GM23338 (cell line): ENCODE measurements around the gene EIF4A2. TPM values are rescaled to one million over a fixed set of nuclear protein-coding genes. Genes with fewer than 3 reads are reported as not detected.

ENCODE experiments used
- ATAC-seq: fragments of 200-7000 bp; cut with Tn5 transposase; 3 replicates; pipeline ENCODE4 v1.9.1; 2020
- DNase-seq: peaks from one replicate; pipeline ENCODE4 v3.0.0-alpha.2; 2015; ENCODE audit warnings: low spot score
- H2AFZ ChIP-seq: fragments of 200-600 bp; sonication (generic); 2 replicates; pipeline ENCODE4 v1.8.0; 2016; ENCODE audit warnings: antibody characterized with exemption, mild to moderate bottlenecking, moderate library complexity
- H3F3A ChIP-seq: fragments of 200-600 bp; sonication (generic); replicated peaks from 2 replicates; pipeline ENCODE4 v1.8.0; 2017; ENCODE audit warnings: antibody characterized with exemption, mixed run types, low read depth
- H3K27ac ChIP-seq: fragments of 200-600 bp; sonication (generic); 2 replicates; pipeline ENCODE4 v1.6.1; 2016; ENCODE audit warnings: low read depth
- H3K27me3 ChIP-seq: fragments of 200-600 bp; sonication (generic); 2 replicates; pipeline ENCODE4 v1.8.0; 2016; ENCODE audit warnings: mild to moderate bottlenecking, mixed run types, moderate library complexity; ENCODE audit not compliant: insufficient read depth
- H3K36me3 ChIP-seq: fragments of 200-600 bp; sonication (generic); 2 replicates; pipeline ENCODE4 v1.8.0; 2016; ENCODE audit warnings: mild to moderate bottlenecking; ENCODE audit not compliant: insufficient read depth
- H3K4me1 ChIP-seq: fragments of 200-600 bp; sonication (generic); 2 replicates; pipeline ENCODE4 v1.8.0; 2016; ENCODE audit warnings: mild to moderate bottlenecking, moderate library complexity; ENCODE audit not compliant: insufficient read depth
- H3K4me2 ChIP-seq: fragments of 200-600 bp; sonication (generic); 2 replicates; pipeline ENCODE4 v1.7.1; 2017; ENCODE audit warnings: mixed run types
- H3K4me3 ChIP-seq: fragments of 200-600 bp; sonication (generic); 2 replicates; pipeline ENCODE4 v1.6.1; 2016; ENCODE audit warnings: mixed run types
- H3K79me2 ChIP-seq: fragments of 200-600 bp; sonication (generic); replicated peaks from 2 replicates; pipeline ENCODE4 v1.8.0; 2017; ENCODE audit warnings: mild to moderate bottlenecking; ENCODE audit not compliant: insufficient read depth
- H3K9me2 ChIP-seq: fragments of 200-600 bp; sonication (generic); 2 replicates; pipeline ENCODE4 v1.8.0; 2017; ENCODE audit not compliant: insufficient read depth
- H4K20me1 ChIP-seq: fragments of 200-600 bp; sonication (generic); replicated peaks from 2 replicates; pipeline ENCODE4 v1.8.0; 2017; ENCODE audit warnings: mild to moderate bottlenecking; ENCODE audit not compliant: insufficient read depth
- H3K27ac Mint-ChIP-seq: 2 replicates; pipeline ENCODE4 v1.8.0; 2020; ENCODE audit warnings: inconsistent platforms, mild to moderate bottlenecking, moderate library complexity, mixed read lengths
- H3K27me3 Mint-ChIP-seq: 3 replicates; pipeline ENCODE4 v1.8.0; 2022; ENCODE audit warnings: low read depth, mild to moderate bottlenecking, moderate library complexity, mixed read lengths, inconsistent platforms; ENCODE audit not compliant: insufficient read depth, poor library complexity
- H3K36me3 Mint-ChIP-seq: 3 replicates; pipeline ENCODE4 v1.8.0; 2021; ENCODE audit warnings: low read depth, mild to moderate bottlenecking, inconsistent platforms, moderate library complexity, mixed read lengths
- H3K4me1 Mint-ChIP-seq: 3 replicates; pipeline ENCODE4 v1.8.0; 2020; ENCODE audit warnings: mild to moderate bottlenecking, inconsistent platforms, mixed read lengths
- H3K4me3 Mint-ChIP-seq: 3 replicates; pipeline ENCODE4 v1.8.0; 2021; ENCODE audit warnings: moderate library complexity, mild to moderate bottlenecking, inconsistent platforms, mixed read lengths
- H3K9me3 Mint-ChIP-seq: 3 replicates; pipeline ENCODE4 v1.8.0; 2020; ENCODE audit warnings: moderate library complexity, mild to moderate bottlenecking, inconsistent platforms, mixed read lengths
- EZH2 ChIP-seq: fragments of 200-600 bp; sonication (generic); IDR thresholded peaks from one replicate; pipeline ENCODE4 v1.8.0; 2017; ENCODE audit warnings: antibody characterized with exemption, mild to moderate bottlenecking, low read depth; ENCODE audit not compliant: unreplicated experiment
- POLR2AphosphoS5 ChIP-seq: IDR thresholded peaks from 2 replicates; pipeline ENCODE4 v1.6.1; 2016; ENCODE audit warnings: antibody characterized with exemption, low read depth
- ZNF114 ChIP-seq: fragments of 250-450 bp; sonication (Bioruptor Pico); IDR thresholded peaks from 2 replicates; pipeline ENCODE4 v1.5.0; 2020; ENCODE audit warnings: mild to moderate bottlenecking, moderate library complexity
- polyA plus RNA-seq: library from polyadenylated mRNA; unstranded; fragments of >200 nt; fragmentation: Nextera tagmentation; extraction: Ambion mirVana; gene quantifications from 2 replicates; pipeline ENCODE4 v1.2.1, GENCODE V29; 2016
- total RNA-seq: library from RNA; depleted of rRNA; stranded (reverse); fragments of >200 nt; shearing (Covaris generic); gene quantifications from 2 replicates; pipeline ENCODE4 v1.2.3, GENCODE V29; 2014
- TF ChIP-seq, protein P1 (sequence below), 2 experiments: fragments of 200-600 bp in 1 of 2; sonication (generic) in 1 of 2; conservative IDR thresholded peaks; 2 replicates each; pipeline versions ENCODE4 v1.5.1 to v1.6.1; 2016 to 2017; ENCODE audit warnings: antibody characterized with exemption in 2 of 2, low read depth in 2 of 2, mild to moderate bottlenecking in 2 of 2, moderate library complexity in 1 of 2
- TF ChIP-seq, protein P2 (sequence below): IDR thresholded peaks from one replicate; pipeline ENCODE4 v1.6.1; 2018; ENCODE audit warnings: antibody characterized with exemption; ENCODE audit not compliant: unreplicated experiment

The EIF4A2 gene
- total and polyA plus RNA-seq, 2 experiments from 2014 or later = 386 to 666 TPM

DNA sequence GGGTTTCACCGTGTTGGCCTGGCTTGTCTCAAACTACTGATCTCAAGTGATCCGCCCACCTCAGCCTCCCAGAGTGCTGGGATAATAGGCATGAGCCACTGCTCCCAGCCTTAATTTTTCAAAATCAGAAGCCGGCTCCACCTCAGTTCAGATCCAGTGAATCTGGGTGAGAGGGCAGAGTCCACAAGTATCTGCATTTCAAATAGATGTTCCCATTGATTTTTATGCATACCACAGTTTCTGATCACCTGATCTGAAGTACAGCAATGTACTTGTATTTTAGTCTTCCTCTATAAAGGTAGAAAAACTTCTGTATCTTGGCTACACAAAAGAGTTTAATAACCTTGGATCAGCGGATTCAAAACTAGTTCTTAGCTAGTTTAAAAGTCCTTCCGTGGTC lies 4.2 kb upstream of the EIF4A2 start (continued):
- TF ChIP-seq, protein P1, sequence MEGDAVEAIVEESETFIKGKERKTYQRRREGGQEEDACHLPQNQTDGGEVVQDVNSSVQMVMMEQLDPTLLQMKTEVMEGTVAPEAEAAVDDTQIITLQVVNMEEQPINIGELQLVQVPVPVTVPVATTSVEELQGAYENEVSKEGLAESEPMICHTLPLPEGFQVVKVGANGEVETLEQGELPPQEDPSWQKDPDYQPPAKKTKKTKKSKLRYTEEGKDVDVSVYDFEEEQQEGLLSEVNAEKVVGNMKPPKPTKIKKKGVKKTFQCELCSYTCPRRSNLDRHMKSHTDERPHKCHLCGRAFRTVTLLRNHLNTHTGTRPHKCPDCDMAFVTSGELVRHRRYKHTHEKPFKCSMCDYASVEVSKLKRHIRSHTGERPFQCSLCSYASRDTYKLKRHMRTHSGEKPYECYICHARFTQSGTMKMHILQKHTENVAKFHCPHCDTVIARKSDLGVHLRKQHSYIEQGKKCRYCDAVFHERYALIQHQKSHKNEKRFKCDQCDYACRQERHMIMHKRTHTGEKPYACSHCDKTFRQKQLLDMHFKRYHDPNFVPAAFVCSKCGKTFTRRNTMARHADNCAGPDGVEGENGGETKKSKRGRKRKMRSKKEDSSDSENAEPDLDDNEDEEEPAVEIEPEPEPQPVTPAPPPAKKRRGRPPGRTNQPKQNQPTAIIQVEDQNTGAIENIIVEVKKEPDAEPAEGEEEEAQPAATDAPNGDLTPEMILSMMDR (conservative IDR thresholded peaks at IDR 0.05; ENCODE audit: low read depth in 2 of 2) = no peak
- TF ChIP-seq, protein P2, sequence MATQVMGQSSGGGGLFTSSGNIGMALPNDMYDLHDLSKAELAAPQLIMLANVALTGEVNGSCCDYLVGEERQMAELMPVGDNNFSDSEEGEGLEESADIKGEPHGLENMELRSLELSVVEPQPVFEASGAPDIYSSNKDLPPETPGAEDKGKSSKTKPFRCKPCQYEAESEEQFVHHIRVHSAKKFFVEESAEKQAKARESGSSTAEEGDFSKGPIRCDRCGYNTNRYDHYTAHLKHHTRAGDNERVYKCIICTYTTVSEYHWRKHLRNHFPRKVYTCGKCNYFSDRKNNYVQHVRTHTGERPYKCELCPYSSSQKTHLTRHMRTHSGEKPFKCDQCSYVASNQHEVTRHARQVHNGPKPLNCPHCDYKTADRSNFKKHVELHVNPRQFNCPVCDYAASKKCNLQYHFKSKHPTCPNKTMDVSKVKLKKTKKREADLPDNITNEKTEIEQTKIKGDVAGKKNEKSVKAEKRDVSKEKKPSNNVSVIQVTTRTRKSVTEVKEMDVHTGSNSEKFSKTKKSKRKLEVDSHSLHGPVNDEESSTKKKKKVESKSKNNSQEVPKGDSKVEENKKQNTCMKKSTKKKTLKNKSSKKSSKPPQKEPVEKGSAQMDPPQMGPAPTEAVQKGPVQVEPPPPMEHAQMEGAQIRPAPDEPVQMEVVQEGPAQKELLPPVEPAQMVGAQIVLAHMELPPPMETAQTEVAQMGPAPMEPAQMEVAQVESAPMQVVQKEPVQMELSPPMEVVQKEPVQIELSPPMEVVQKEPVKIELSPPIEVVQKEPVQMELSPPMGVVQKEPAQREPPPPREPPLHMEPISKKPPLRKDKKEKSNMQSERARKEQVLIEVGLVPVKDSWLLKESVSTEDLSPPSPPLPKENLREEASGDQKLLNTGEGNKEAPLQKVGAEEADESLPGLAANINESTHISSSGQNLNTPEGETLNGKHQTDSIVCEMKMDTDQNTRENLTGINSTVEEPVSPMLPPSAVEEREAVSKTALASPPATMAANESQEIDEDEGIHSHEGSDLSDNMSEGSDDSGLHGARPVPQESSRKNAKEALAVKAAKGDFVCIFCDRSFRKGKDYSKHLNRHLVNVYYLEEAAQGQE = no peak
- TF ChIP-seq EZH2 = no peak

DNA sequence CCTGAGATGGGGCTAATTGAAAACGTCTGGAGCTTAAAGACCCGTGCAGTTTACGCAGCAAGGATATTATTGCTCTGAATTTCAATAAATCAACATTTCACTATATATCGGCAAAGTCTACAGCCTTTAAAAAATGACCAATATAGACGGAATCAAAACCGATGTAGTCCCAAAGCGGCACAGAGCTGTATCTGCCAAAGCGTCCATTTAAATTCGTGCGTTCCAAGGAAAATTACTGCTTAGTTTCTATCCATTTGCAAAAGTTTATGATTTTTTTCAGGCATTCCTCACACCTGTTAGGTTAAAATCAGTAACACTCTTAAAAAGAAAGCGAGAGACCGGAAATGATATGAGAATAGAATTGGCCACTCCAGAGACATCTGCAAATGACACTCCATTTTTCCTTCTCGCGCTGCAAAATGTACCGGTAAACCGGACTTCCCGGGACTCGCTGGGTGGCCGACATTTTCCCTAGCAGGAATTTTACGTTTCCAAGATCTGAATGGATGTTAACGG lies 777 bp upstream of the EIF4A2 start:
- H2AFZ ChIP-seq = no peak overlapping the region
- no peaks in the 10 kb centered on the region for H3K27me3 ChIP-seq
- H3F3A ChIP-seq = peaks cover 42% of the 10 kb centered on the region
- H3K79me2 ChIP-seq = peaks cover 42% of the 10 kb centered on the region
- H3K27me3 Mint-ChIP-seq = peaks cover 24% of the 10 kb centered on the region
- H3K9me3 Mint-ChIP-seq = peaks cover 12% of the 10 kb centered on the region
- peak overlapping the region; percentile 99 for H3K4me2 ChIP-seq
- TF ChIP-seq POLR2AphosphoS5 (no peak), ZNF114 (no peak)
- TF ChIP-seq, protein P2 = no peak
- H3K4me3 Mint-ChIP-seq = peak overlapping the region; percentile 99
- H3K27ac ChIP-seq = peak overlapping the region; percentile 100; the same call in 1 of the 2 replicates
- ATAC-seq (no peak; the same call in 1 of the 3 replicates), DNase-seq (no peak)
- peaks cover 37% of the 10 kb centered on the region for H3K36me3 ChIP-seq
- H3K4me3 ChIP-seq = peak overlapping the region; percentile 99
- H3K4me1 ChIP-seq = peaks cover 15% of the 10 kb centered on the region
- no peaks in the 10 kb centered on the region for H3K9me2 ChIP-seq
- H3K36me3 Mint-ChIP-seq = peaks cover 45% of the 10 kb centered on the region
- peaks cover 36% of the 10 kb centered on the region for H4K20me1 ChIP-seq
- H3K4me1 Mint-ChIP-seq = peaks cover 19% of the 10 kb centered on the region
- H3K27ac Mint-ChIP-seq = peak overlapping the region; percentile 87
